Vagina (tissue), 2 donors: Measurements from ENCODE around the gene NOP16. TPM values are rescaled to one million over a fixed set of nuclear protein-coding genes. Genes with fewer than 3 reads are reported as not detected.

ENCODE experiments used
- DNase-seq, 2 donors: peaks; one replicate each; pipeline ENCODE4 v3.0.0-alpha.2; 2017; ENCODE audit errors: extremely low spot score in 2 of 2
- H3K27ac ChIP-seq: fragments of 200-600 bp; sonication (generic); one replicate; pipeline ENCODE4 v1.5.1; 2019
- H3K27me3 ChIP-seq: fragments of 200-600 bp; sonication (generic); one replicate; pipeline ENCODE4 v1.5.1; 2019
- H3K36me3 ChIP-seq, 2 donors: fragments of 200-600 bp; sonication (generic); one replicate each; pipeline ENCODE4 v1.5.1; 2017 to 2019
- H3K4me1 ChIP-seq: fragments of 200-600 bp; sonication (generic); one replicate; pipeline ENCODE4 v1.5.1; 2019
- H3K4me3 ChIP-seq, 2 donors: fragments of 200-600 bp; sonication (generic); 1 replicate in 1 of 2; 2 replicates in 1 of 2; pipeline ENCODE4 v1.5.1; 2016 to 2019
- H3K9me3 ChIP-seq: fragments of 200-600 bp; sonication (generic); one replicate; pipeline ENCODE4 v1.5.1; 2019
- CTCF ChIP-seq, 3 experiments: fragments of 450-650 bp in 2 of 3; fragments of 200-600 bp in 1 of 3; sonication (generic) in 1 of 3; IDR thresholded peaks; one replicate each; pipeline ENCODE4 v1.5.1; 2017 to 2019; ENCODE audit warnings: antibody characterized with exemption in 3 of 3, mild to moderate bottlenecking in 2 of 3, moderate library complexity in 2 of 3
- POLR2A ChIP-seq, 2 donors: fragments of 450-650 bp; IDR thresholded peaks; one replicate each; pipeline ENCODE4 v1.6.1; 2017; ENCODE audit warnings: antibody characterized with exemption in 2 of 2, mild to moderate bottlenecking in 2 of 2, moderate library complexity in 2 of 2
- POLR2AphosphoS5 ChIP-seq, 2 donors: sonication (generic); formaldehyde crosslinking; IDR thresholded peaks; one replicate each; pipeline ENCODE4 v1.9.0; 2017; ENCODE audit warnings: antibody characterized with exemption in 2 of 2, mild to moderate bottlenecking in 2 of 2, low read depth in 1 of 2; ENCODE audit not compliant: insufficient read depth in 1 of 2
- intact Hi-C: fragments of 100-400 bp; cut with DNase I; formaldehyde crosslinking; loops from one replicate; pipeline ENCODE4 v1.15.1; 2023
- total RNA-seq: library from RNA; depleted of rRNA; stranded (reverse); fragments of >200 nt; gene quantifications from one replicate; pipeline ENCODE4 v1.2.3, GENCODE V29; 2016

Gene NOP16
- total RNA-seq, 1 donor from 2014 or later = 48.6 TPM

GRCh38 chr5:176382721-176383120, 5.7 kb downstream of the NOP16 start:
- Histone ChIP-seq H3K27ac (no peak overlapping the region), H3K4me3 (no peak overlapping the region), H3K4me1 (peaks cover 13% of the 10 kb centered on the region), H3K27me3 (no peaks in the 10 kb centered on the region), H3K36me3 (peaks cover 0 to 39% of the 10 kb centered on the region in 2 donors), H3K9me3 (no peaks in the 10 kb centered on the region)
- intact Hi-C loops = no loop called here
- DNase-seq = no peak
- no peak for TF ChIP-seq POLR2A (IDR thresholded peaks at IDR 0.05)
- TF ChIP-seq CTCF (IDR thresholded peaks at IDR 0.05) = no peak
- TF ChIP-seq POLR2AphosphoS5 (IDR thresholded peaks at IDR 0.05; ENCODE audit: insufficient read depth in 1 of 2, low read depth in 1 of 2) = no peak

- H3K27me3 ChIP-seq = no peaks in the 10 kb centered on the region
- no peak for DNase-seq
- H3K4me1 ChIP-seq = peaks cover 6% of the 10 kb centered on the region
- H3K4me3 ChIP-seq = no peak overlapping the region
- TF ChIP-seq POLR2A (IDR thresholded peaks at IDR 0.05) (no peak), POLR2AphosphoS5 (IDR thresholded peaks at IDR 0.05; ENCODE audit: insufficient read depth in 1 of 2, low read depth in 1 of 2) (no peak), CTCF (IDR thresholded peaks at IDR 0.05) (no peak)
- H3K27ac ChIP-seq = no peak overlapping the region
- intact Hi-C loops = no loop called here
- H3K9me3 ChIP-seq = no peaks in the 10 kb centered on the region
- H3K36me3 ChIP-seq = peaks cover 0 to 39% of the 10 kb centered on the region in 2 donors
Measured at GRCh38 chr5:176381979-176382378, 6.4 kb downstream of the NOP16 start.

- Histone ChIP-seq H3K27ac (no peak overlapping the region), H3K4me3 (no peak overlapping the region), H3K27me3 (no peaks in the 10 kb centered on the region), H3K36me3 (peaks cover 0 to 39% of the 10 kb centered on the region in 2 donors), H3K9me3 (no peaks in the 10 kb centered on the region), H3K4me1 (peaks cover under 1% of the 10 kb centered on the region)
- DNase-seq = no peak
- TF ChIP-seq POLR2A (IDR thresholded peaks at IDR 0.05) = no peak
- TF ChIP-seq POLR2AphosphoS5 (IDR thresholded peaks at IDR 0.05; ENCODE audit: insufficient read depth in 1 of 2, low read depth in 1 of 2) = no peak
- TF ChIP-seq CTCF (IDR thresholded peaks at IDR 0.05) = no peak
- intact Hi-C loops = no loop called here
Measured at GRCh38 chr5:176381423-176381822, 7.0 kb downstream of the NOP16 start.

GRCh38 chr5:176379881-176380280, 8.5 kb downstream of the NOP16 start:
- H3K27me3 ChIP-seq = no peaks in the 10 kb centered on the region
- TF ChIP-seq CTCF (IDR thresholded peaks at IDR 0.05) (no peak), POLR2A (IDR thresholded peaks at IDR 0.05) (no peak), POLR2AphosphoS5 (IDR thresholded peaks at IDR 0.05; ENCODE audit: insufficient read depth in 1 of 2, low read depth in 1 of 2) (no peak)
- H3K9me3 ChIP-seq = no peaks in the 10 kb centered on the region
- H3K4me1 ChIP-seq = no peaks in the 10 kb centered on the region
- no peak for DNase-seq
- H3K27ac ChIP-seq = no peak overlapping the region
- H3K36me3 ChIP-seq = peaks cover 0 to 30% of the 10 kb centered on the region in 2 donors
- no peak overlapping the region for H3K4me3 ChIP-seq
- intact Hi-C loops = no loop called here

- H3K4me3 ChIP-seq = no peak overlapping the region
- DNase-seq = no peak
Measured at GRCh38 chr5:176373100-176373818, 15.1 kb downstream of the NOP16 start.

More at GRCh38 chr5:176373100-176373818, 15.1 kb downstream of the NOP16 start:
- intact Hi-C loops = no loop called here
- Histone ChIP-seq H3K27ac (no peak overlapping the region), H3K4me1 (no peaks in the 10 kb centered on the region), H3K9me3 (no peaks in the 10 kb centered on the region), H3K36me3 (peaks cover 0 to 20% of the 10 kb centered on the region in 2 donors), H3K27me3 (no peaks in the 10 kb centered on the region)
- no peak for TF ChIP-seq POLR2AphosphoS5 (IDR thresholded peaks at IDR 0.05; ENCODE audit: insufficient read depth in 1 of 2, low read depth in 1 of 2)
